C4-2B (cell line): ENCODE results near the gene GATA1.

Source experiments
- ZFX ChIP-seq: fragments of 450-650 bp; IDR thresholded peaks from 2 replicates; pipeline ENCODE4 v1.6.1; 2017
- TF ChIP-seq, protein P1 (sequence below): fragments of 450-650 bp; conservative IDR thresholded peaks from 2 replicates; pipeline ENCODE4 v1.5.1; 2017; ENCODE audit warnings: mild to moderate bottlenecking

DNA sequence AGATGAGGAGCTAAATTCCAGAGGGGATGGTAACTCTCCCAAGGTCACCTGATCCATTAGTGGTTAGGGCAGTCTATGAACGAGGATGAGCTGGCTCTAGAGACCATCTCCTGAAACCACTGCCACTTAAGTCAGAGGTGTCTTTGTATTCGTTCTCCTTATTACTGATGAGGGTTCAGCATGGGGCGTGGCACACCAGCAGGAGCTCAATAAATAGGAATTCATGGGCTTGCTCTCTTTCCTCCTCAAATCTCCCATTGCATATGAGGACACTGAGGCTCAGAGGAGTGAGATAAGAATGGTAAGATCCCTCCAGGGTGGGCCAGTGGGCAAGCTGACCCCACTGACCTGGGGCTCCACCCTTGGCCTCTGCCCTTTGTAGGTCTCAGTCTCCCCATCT, 1.7 kb upstream of the GATA1 start:
- TF ChIP-seq, protein P1, sequence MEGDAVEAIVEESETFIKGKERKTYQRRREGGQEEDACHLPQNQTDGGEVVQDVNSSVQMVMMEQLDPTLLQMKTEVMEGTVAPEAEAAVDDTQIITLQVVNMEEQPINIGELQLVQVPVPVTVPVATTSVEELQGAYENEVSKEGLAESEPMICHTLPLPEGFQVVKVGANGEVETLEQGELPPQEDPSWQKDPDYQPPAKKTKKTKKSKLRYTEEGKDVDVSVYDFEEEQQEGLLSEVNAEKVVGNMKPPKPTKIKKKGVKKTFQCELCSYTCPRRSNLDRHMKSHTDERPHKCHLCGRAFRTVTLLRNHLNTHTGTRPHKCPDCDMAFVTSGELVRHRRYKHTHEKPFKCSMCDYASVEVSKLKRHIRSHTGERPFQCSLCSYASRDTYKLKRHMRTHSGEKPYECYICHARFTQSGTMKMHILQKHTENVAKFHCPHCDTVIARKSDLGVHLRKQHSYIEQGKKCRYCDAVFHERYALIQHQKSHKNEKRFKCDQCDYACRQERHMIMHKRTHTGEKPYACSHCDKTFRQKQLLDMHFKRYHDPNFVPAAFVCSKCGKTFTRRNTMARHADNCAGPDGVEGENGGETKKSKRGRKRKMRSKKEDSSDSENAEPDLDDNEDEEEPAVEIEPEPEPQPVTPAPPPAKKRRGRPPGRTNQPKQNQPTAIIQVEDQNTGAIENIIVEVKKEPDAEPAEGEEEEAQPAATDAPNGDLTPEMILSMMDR = no peak
- TF ChIP-seq ZFX = no peak
